Keratinocyte (primary cell): ENCODE results near the gene ADGRA1. TPM values are rescaled to one million over a fixed set of nuclear protein-coding genes. Genes with fewer than 3 reads are reported as not detected.

Source experiments
- DNase-seq: peaks from one replicate; pipeline ENCODE4 v3.0.0-alpha.2; 2011; ENCODE audit warnings: low read depth, missing footprints, low spot score
- FAIRE-seq: peaks from 2 replicates; lab custom pipeline; 2011; peaks lifted over from hg19 to GRCh38; lab: Jason Lieb, UNC
- H2AFZ ChIP-seq: 2 replicates; pipeline ENCODE4 v1.6.0; 2012; ENCODE audit warnings: low read length, control low read depth, inconsistent platforms; ENCODE audit not compliant: control insufficient read depth
- H3K27ac ChIP-seq: 2 replicates; pipeline ENCODE4 v1.5.1; 2011; ENCODE audit warnings: low read length; ENCODE audit not compliant: control insufficient read depth, insufficient read depth
- H3K27me3 ChIP-seq: 3 replicates; pipeline ENCODE4 v1.6.0; 2011; ENCODE audit warnings: low read length; ENCODE audit not compliant: control insufficient read depth, insufficient read depth; ENCODE audit errors: extremely low read depth
- H3K36me3 ChIP-seq, 2 experiments: 2 replicates in 1 of 2; 3 replicates in 1 of 2; pipeline ENCODE4 v1.5.1; 2011; ENCODE audit warnings: low read length in 2 of 2, mild to moderate bottlenecking in 1 of 2; ENCODE audit not compliant: control insufficient read depth in 2 of 2, insufficient read depth in 2 of 2; ENCODE audit errors: extremely low read depth in 1 of 2
- H3K4me1 ChIP-seq: 3 replicates; pipeline ENCODE4 v1.5.1; 2011; ENCODE audit warnings: low read length; ENCODE audit not compliant: control insufficient read depth, insufficient read depth; ENCODE audit errors: extremely low read depth
- H3K4me2 ChIP-seq: 3 replicates; pipeline ENCODE4 v1.6.0; 2011; ENCODE audit warnings: low read depth, low read length; ENCODE audit not compliant: control insufficient read depth, insufficient read depth; ENCODE audit errors: extremely low read depth
- H3K4me3 ChIP-seq, 3 experiments: fragments of 200-600 bp in 1 of 3; sonication (generic) in 1 of 3; 2 replicates in 2 of 3; 3 replicates in 1 of 3; pipeline ENCODE4 v1.5.1; 2011 to 2016; ENCODE audit warnings: low read length in 3 of 3, mild to moderate bottlenecking in 3 of 3, control low read depth in 2 of 3, inconsistent platforms in 1 of 3, low read depth in 1 of 3, mixed read lengths in 1 of 3, mixed run types in 1 of 3, moderate library complexity in 1 of 3; ENCODE audit not compliant: control insufficient read depth in 2 of 3, insufficient read depth in 2 of 3; ENCODE audit errors: extremely low read depth in 1 of 3
- H3K79me2 ChIP-seq: 2 replicates; pipeline ENCODE4 v1.6.0; 2012; ENCODE audit warnings: low read length; ENCODE audit not compliant: control insufficient read depth, insufficient read depth
- H3K9ac ChIP-seq: 3 replicates; pipeline ENCODE4 v1.6.0; 2011; ENCODE audit warnings: low read length; ENCODE audit not compliant: control insufficient read depth, insufficient read depth; ENCODE audit errors: extremely low read depth
- H3K9me1 ChIP-seq: 3 replicates; pipeline ENCODE4 v1.6.0; 2011; ENCODE audit warnings: low read length; ENCODE audit not compliant: control insufficient read depth, insufficient read depth; ENCODE audit errors: extremely low read depth
- H3K9me3 ChIP-seq: 2 replicates; pipeline ENCODE4 v1.5.1; 2012; ENCODE audit warnings: low read depth, low read length; ENCODE audit not compliant: control insufficient read depth
- H4K20me1 ChIP-seq: 3 replicates; pipeline ENCODE4 v1.6.0; 2011; ENCODE audit warnings: low read length; ENCODE audit not compliant: control insufficient read depth, insufficient read depth; ENCODE audit errors: extremely low read depth
- CTCF ChIP-seq, 3 experiments: IDR thresholded peaks in 1 of 3; conservative IDR thresholded peaks in 1 of 3; optimal IDR thresholded peaks in 1 of 3; 2 replicates in 2 of 3; 3 replicates in 1 of 3; pipeline versions ENCODE3 to v1.5.1; 2011; ENCODE audit warnings: low read length in 3 of 3, mild to moderate bottlenecking in 3 of 3, moderate library complexity in 2 of 3, control low read depth in 1 of 3, inconsistent platforms in 1 of 3; ENCODE audit not compliant: insufficient read depth in 2 of 3; ENCODE audit errors: extremely low read depth in 1 of 3
- EZH2 ChIP-seq: IDR thresholded peaks from one replicate; pipeline ENCODE4 v1.6.1; 2012; ENCODE audit warnings: inconsistent platforms, mild to moderate bottlenecking, low read length, moderate library complexity
- dilution Hi-C: fragments of 300-500 bp; cut with MboI; formaldehyde crosslinking; loops from one replicate; pipeline ENCODE4 v1.7.0; 2020; ENCODE audit warnings: low sequenced_read_pairs; ENCODE audit not compliant: extremely low pct_ligation_motif_present
- polyA plus RNA-seq, 5 experiments: library from polyadenylated mRNA; depleted of rRNA in 3 of 5; stranded (reverse) in 3 of 5; stranded (forward) in 1 of 5; unstranded in 1 of 5; fragments of >200 nt; gene quantifications; 1 replicate in 1 of 5; 2 replicates in 3 of 5; 3 replicates in 1 of 5; pipeline versions ENCODE4 v1.2.1 to v1.2.3, GENCODE V29; 2011 to 2012; ENCODE audit warnings: missing spikeins in 2 of 5, low read depth in 1 of 5, low replicate concordance in 1 of 5

The ADGRA1 gene
- polyA plus RNA-seq, 1 donor (not counting 4 experiments of a cell fraction or from before 2014, with no cell fraction given) = not detected

GRCh38 chr10:133144771-133145170, 57.0 kb downstream of the ADGRA1 start:
- Histone ChIP-seq H4K20me1 (no peaks in the 10 kb centered on the region), H3K27ac (no peak overlapping the region), H3K4me1 (no peaks in the 10 kb centered on the region), H3K27me3 (no peaks in the 10 kb centered on the region), H3K4me2 (no peak overlapping the region), H3K4me3 (no peak overlapping the region), H3K79me2 (no peaks in the 10 kb centered on the region), H3K9me3 (no peaks in the 10 kb centered on the region), H2AFZ (no peak overlapping the region), H3K9ac (no peak overlapping the region), H3K36me3 (no peaks in the 10 kb centered on the region), H3K9me1 (no peaks in the 10 kb centered on the region)
- DNase-seq = no peak
- dilution Hi-C loops = no loop called here
- no peak for TF ChIP-seq CTCF (optimal IDR thresholded peaks at IDR 0.05 in 1 of 3, IDR thresholded peaks at IDR 0.05 in 1 of 3, conservative IDR thresholded peaks at IDR 0.05 in 1 of 3; ENCODE audit: extremely low read depth in 1 of 3, insufficient read depth in 2 of 3, low read length in 3 of 3)
- no peak for TF ChIP-seq EZH2
- no peak for FAIRE-seq

DNA sequence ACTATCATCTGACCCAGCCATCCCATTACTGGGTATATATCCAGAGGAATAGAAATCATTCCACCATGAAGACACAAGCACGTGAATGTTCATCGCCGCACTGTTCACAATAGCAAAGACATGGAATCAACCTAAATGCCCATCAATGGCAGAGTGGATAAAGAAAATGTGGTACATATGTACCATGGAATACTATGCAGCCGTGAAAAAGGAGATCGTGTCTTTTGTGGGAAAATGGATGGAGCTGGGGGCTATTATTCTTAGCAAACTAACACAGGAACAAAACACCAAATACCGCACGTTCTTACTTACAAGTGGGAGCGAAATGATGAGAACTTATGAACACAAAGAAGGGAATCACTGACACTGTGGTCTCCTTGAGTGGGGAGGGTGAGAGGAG, 62.5 kb downstream of the ADGRA1 start:
- FAIRE-seq = no peak
- H3K4me2 ChIP-seq = no peak overlapping the region

More for the DNA sequence above, 62.5 kb downstream of the ADGRA1 start:
- Histone ChIP-seq H2AFZ (no peak overlapping the region), H3K9me1 (no peaks in the 10 kb centered on the region), H3K9me3 (no peaks in the 10 kb centered on the region), H3K4me3 (no peak overlapping the region), H3K27ac (no peak overlapping the region), H4K20me1 (no peaks in the 10 kb centered on the region), H3K4me1 (no peaks in the 10 kb centered on the region), H3K9ac (no peak overlapping the region), H3K36me3 (no peaks in the 10 kb centered on the region), H3K27me3 (peaks cover 4% of the 10 kb centered on the region), H3K79me2 (no peaks in the 10 kb centered on the region)
- dilution Hi-C loops = no loop called here
- DNase-seq = no peak
- TF ChIP-seq EZH2 (no peak), CTCF (optimal IDR thresholded peaks at IDR 0.05 in 1 of 3, IDR thresholded peaks at IDR 0.05 in 1 of 3, conservative IDR thresholded peaks at IDR 0.05 in 1 of 3; ENCODE audit: extremely low read depth in 1 of 3, insufficient read depth in 2 of 3, low read length in 3 of 3) (no peak)
